Measurements from ENCODE around the gene KCNAB3.

KCNAB3 gene

GRCh38 chr17:7940743-7941142 is 11.1 kb upstream of the KCNAB3 start:
- DNase-seq (ENCODE audit: low read depth in 2 of 2) = no peak

GRCh38 chr17:7940034-7940433 is 10.4 kb upstream of the KCNAB3 start:
- no peak for DNase-seq (ENCODE audit: low read depth in 2 of 2)

- DNase-seq (ENCODE audit: low read depth in 2 of 2) = no peak
These were observed 6.2 kb upstream of the KCNAB3 start for GRCh38 chr17:7935859-7936258.

DNA sequence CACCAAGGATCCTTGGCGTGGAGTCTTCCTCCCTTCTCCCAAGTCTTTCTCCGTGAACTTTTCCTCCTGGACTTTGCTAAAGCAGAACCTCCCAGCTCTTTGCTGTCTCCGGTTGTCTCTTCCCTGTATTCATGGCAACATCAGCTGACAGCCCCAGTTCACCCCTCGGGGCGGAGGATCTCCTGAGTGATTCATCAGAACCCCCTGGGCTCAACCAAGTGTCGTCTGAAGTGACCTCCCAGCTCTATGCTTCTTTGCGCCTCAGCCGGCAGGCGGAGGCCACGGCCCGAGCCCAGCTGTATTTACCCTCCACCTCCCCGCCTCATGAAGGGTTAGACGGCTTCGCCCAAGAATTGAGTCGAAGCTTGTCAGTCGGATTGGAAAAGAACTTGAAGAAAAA is 3.3 kb upstream of the KCNAB3 start:
- DNase-seq (ENCODE audit: low read depth in 2 of 2) = no peak

GRCh38 chr17:7932483-7932891 is 2.8 kb upstream of the KCNAB3 start:
- no peak for DNase-seq (ENCODE audit: low read depth in 2 of 2)

DNA sequence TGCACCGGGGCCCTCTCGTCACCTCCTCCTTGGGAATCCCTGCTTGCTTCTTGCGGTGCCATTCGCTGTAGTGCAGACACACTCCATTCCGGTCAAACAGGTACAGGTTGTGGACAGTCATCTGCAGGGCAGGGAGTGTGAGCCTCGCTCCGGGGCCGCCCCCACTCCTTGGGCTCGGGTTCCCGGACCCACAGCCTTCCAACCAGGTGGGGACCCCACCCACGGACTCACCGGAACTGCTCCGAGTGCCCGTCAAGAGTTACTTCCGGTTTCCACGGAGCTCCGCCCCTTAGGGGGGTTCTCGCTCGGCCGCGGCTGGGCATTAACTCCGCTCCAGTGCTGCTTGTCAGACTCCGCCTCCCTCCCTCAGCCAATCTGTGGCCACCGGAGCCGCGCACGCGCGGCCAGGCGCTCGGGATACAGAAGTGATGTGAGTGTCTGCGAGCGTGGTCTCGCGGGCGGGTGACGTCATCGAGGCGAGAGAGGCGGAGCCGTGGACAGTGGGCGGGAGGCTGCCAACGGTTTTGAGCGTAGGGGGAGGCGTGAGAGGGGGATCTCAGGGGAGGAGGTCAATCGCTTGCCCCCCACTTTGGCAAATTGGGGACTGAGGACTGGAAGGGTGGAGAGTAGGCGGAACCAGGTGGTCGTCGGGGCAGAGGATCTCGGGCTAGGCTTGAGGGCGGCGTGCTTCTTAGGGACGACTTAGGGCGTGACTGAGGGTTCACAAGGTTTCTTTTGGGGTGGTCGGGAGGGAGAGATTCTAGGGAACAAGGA is 2.2 kb upstream of the KCNAB3 start, which contains the start of the genes CNTROB and TRAPPC1:
TSS of gene CNTROB (plus strand) at position 498 of the 774 bp plus-strand sequence. CDS start 874 bp downstream, outside the sequence.
TSS of gene TRAPPC1 (minus strand) at position 238 of the 774 bp plus-strand sequence. CDS start at position 121, 117 bp downstream.
- peak; percentile 99 for DNase-seq (ENCODE audit: low read depth in 2 of 2)

DNA sequence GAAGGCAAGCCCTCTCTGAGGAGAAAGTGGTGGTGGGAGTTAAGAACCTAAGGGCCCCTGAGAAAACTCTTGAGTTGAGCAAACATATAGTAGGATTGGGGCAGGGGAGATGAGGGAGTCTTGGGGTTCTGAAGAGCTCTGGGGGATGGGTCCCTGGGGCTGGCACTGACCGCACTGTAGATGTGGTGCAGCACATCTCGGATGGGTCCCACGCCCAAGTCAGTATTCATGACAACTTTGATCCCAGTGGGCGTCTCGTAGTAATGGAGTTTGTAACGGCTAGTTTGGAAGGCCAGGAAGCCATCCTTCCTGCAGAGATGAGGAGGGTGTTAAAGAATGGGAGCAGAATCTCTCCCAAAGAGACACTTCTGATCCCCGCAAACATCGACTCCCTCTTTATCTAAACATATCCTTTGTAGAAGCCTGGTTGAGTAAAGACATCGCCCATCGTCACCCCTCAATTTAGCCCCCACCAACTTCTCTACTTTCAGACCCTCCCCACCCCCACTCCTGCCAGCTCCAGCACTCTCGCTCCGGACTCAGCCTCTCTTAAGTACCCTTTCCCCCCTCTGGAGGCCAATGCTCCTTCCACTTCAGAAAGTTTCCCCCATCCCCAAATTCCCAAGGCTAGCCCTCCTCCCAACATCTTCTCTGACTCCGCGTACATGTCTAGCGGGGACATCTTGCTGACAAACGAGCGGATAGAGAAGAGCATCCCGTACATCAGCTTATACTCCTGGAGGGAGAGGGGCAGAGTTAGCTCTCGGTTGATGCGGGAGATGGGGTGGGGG is 1.4 kb upstream of the KCNAB3 start:
- DNase-seq (ENCODE audit: low read depth in 2 of 2) = no peak

GRCh38 chr17:7927596-7927995 is 2.1 kb downstream of the KCNAB3 start:
- no peak for DNase-seq (ENCODE audit: low read depth in 2 of 2)

DNA sequence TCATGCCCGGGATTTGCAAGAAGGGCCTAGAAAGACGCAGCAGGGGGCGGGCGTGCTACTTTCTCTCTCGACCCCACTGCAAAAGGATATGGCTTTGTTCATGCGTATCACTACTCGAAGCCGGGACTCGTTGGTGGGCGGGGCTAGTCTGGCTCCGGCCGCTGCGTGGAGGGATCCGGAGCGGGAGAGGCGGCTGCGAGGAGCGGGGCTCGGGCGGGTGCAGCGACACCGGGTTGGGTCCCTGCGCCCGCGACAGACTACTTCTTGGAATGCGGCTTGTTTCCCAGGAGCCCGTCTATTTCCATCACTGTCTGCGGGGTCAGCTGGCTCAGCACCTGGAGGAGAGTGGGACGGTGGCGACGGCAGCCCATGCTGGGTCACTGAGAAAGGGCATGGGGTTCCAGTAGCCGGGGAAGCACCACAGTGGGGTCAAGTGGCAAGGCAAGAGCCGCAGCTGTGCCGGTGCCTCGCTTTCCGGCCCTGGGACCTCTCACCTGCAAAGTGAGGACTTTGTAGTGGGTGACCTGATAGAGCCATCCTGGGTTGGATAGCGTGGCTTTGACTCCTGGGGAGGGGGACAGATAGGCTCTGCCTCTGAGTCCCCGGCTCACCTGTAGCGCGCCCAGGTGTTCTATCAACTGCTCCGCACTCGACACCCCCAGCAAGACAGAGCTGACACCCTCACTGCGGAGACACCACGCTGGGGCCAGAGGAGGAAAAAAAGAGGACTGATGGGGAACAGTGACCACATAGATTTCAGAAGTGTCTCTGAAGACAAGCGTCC is 6.6 kb downstream of the KCNAB3 start:
- DNase-seq (ENCODE audit: low read depth in 2 of 2) = peak; percentile 58 to 67

DNA sequence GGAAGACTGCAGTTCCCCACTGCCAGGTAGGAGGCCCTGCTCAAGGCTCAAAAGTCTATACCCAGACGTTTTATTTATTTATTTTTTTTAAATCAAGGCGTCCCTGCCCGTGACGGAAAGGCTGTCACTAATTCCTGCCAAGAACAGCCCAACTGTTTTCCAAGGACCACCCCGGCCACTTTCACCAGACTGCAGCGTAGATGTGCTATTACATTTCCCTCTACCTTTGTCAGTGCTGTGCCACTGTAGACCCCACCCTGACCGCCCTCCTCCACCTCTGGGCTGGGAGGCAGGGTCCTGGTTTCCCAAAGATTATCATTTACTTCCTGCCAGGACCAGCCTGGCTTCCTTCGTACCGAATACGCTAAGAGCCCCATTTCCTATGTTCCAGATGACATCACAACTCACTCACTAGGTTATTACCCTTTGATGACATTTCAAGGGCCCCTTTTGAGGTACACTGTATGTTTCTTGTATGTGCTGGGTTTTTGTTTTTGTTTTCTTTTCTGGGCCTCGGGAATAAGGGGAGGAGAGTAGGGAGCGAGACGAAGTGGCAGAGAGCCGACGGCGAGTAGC is 7.3 kb downstream of the KCNAB3 start:
- no peak for DNase-seq (ENCODE audit: low read depth in 2 of 2)

GRCh38 chr17:7916808-7917207 is 12.8 kb downstream of the KCNAB3 start:
- no peak for DNase-seq (ENCODE audit: low read depth in 2 of 2)

DNA sequence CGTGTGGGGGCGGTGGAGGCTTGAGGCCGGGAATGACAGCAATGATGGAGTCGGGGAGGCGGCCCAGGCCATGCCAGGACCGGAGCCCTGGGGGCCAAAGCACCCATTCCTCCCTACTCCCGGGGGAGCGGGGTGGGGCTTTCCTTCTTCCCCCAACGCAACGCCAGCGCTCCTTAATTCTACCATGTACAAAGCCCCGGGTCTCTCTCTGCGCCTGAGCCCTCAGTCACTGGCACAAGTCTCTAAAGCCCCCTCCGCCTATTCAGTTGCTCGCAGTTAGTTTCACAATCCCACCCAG is 13.3 kb downstream of the KCNAB3 start:
- DNase-seq (ENCODE audit: low read depth in 2 of 2) = no peak

- peak; percentile 59 to 66 for DNase-seq (ENCODE audit: low read depth in 2 of 2)
These were observed 13.9 kb downstream of the KCNAB3 start, which contains the start of gene RNF227 for GRCh38 chr17:7915611-7916384. TSS of gene RNF227 (minus strand) at chr17:7916289. CDS start at chr17:7916195, 94 bp downstream.

GRCh38 chr17:7915179-7915610 is 14.5 kb downstream of the KCNAB3 start:
- DNase-seq (ENCODE audit: low read depth in 2 of 2) = no peak

- DNase-seq (ENCODE audit: low read depth in 2 of 2) = no peak
These were observed 16.6 kb downstream of the KCNAB3 start for GRCh38 chr17:7912927-7913524.

- no peak for DNase-seq (ENCODE audit: low read depth in 2 of 2)
These were observed 18.5 kb downstream of the KCNAB3 start for GRCh38 chr17:7911116-7911515.

DNA sequence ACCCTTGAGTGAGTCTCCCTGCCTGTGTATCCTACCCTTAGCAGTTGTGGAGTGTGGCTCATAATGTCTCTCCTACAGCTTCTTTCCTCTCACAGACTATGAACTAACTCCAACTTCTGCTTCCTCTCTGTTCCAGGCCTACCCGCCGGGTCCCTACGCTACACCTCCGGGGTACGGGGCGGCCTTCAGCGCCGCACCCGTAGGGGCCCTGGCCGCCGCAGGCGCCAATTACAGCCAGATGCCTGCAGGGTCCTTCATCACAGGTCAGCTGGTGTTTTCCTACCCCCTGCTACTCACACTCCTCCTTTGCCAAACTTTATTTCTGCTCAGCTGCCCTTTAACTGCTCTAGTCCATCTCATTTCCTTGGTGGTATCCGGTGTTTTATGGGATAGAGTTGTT is 18.9 kb downstream of the KCNAB3 start:
- no peak for DNase-seq (ENCODE audit: low read depth in 2 of 2)

DNA sequence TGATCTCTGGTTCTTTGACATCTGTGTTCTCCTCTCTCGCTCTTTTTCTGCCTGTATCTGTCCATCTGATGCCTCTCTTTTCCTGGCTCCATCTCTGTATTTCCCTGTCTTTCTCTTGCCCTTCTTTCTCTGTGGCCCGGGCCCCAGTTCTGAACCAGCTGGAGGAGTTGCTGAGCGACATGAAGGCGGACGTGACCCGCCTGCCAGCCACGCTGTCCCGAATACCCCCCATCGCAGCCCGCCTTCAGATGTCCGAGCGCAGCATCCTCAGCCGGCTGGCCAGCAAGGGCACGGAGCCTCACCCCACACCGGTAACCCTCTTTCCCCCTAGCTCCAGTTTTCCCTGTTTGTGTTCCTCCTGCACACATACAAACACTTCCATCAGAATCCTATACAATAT is 19.4 kb downstream of the KCNAB3 start:
- no peak for DNase-seq (ENCODE audit: low read depth in 2 of 2)

DNA sequence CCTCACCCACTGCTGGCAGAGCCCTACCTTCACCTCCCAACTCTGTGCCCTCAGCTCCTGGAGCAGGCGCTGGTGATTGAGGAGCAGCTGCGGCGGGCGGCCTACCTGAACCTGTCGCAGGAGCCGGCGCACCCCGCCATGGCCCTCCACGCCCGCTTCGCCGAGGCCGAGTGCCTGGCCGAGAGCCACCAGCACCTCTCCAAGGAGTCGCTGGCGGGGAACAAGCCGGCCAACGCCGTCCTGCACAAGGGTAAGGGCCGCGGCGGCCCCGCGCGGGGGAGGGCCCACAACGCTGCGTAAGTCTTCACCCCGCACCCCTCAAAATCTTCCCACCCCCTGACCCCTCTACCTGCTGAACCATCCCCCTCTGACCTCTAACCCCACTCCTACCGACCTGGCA is 20.6 kb downstream of the KCNAB3 start:
- DNase-seq (ENCODE audit: low read depth in 2 of 2) = no peak
